ENCODE results near the gene CDYL.

Gene CDYL

GRCh38 chr6:4925580-4925979 is 149.4 kb downstream of the CDYL start:
- no peaks in the 10 kb centered on the region for H3K27me3 ChIP-seq (ENCODE audit: control insufficient read depth, insufficient read depth, low read length)
- H3K4me1 ChIP-seq (ENCODE audit: control insufficient read depth, insufficient read depth, low read length), result peaks cover 58% of the 10 kb centered on the region
- no peaks in the 10 kb centered on the region for H3K36me3 ChIP-seq (ENCODE audit: control insufficient read depth, insufficient read depth, low read length)
- no peak overlapping the region for H3K9ac ChIP-seq (ENCODE audit: low read depth, low read length)
- H3K27ac ChIP-seq (ENCODE audit: low read depth, low read length), result peak overlapping the region; percentile 83
- no peaks in the 10 kb centered on the region for H3K9me3 ChIP-seq (ENCODE audit: control insufficient read depth, insufficient read depth, low read length)
- H3K4me3 ChIP-seq (ENCODE audit: low read depth, low read length), result 0 out of 2 replicates have a peak overlapping the region, but pooled peaks have one; percentile 3

DNA sequence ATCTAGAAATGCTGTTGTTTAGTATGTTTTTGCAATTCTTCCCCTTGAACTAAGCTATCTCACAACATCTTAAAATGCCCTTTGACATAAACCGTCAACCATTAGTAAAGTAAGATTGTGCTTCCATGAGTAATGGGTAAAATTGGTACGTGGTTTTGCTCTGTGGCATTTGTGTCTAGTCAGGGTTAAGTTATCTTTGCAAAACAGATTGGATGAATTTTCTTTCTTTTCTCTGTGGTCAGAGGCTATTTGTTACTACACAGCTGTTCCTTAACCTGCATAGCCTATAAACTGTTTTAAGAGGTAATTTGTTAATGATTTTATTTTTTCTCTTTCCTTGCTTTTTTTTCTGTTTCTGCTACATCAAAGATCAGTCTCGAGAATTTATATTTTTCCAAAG is 152.2 kb downstream of the CDYL start:
- Histone ChIP-seq H3K9ac (ENCODE audit: low read depth, low read length) (no peak overlapping the region), H3K36me3 (ENCODE audit: control insufficient read depth, insufficient read depth, low read length) (no peaks in the 10 kb centered on the region), H3K4me3 (ENCODE audit: low read depth, low read length) (no peak overlapping the region), H3K4me1 (ENCODE audit: control insufficient read depth, insufficient read depth, low read length) (peaks cover 59% of the 10 kb centered on the region), H3K27me3 (ENCODE audit: control insufficient read depth, insufficient read depth, low read length) (no peaks in the 10 kb centered on the region), H3K27ac (ENCODE audit: low read depth, low read length) (no peak overlapping the region), H3K9me3 (ENCODE audit: control insufficient read depth, insufficient read depth, low read length) (no peaks in the 10 kb centered on the region)

- no peak overlapping the region for H3K9ac ChIP-seq (ENCODE audit: low read depth, low read length)
- H3K27me3 ChIP-seq (ENCODE audit: control insufficient read depth, insufficient read depth, low read length), result no peaks in the 10 kb centered on the region
- H3K4me1 ChIP-seq (ENCODE audit: control insufficient read depth, insufficient read depth, low read length), result peaks cover 55% of the 10 kb centered on the region
- H3K4me3 ChIP-seq (ENCODE audit: low read depth, low read length), result no peak overlapping the region
- H3K36me3 ChIP-seq (ENCODE audit: control insufficient read depth, insufficient read depth, low read length), result no peaks in the 10 kb centered on the region
- H3K9me3 ChIP-seq (ENCODE audit: control insufficient read depth, insufficient read depth, low read length), result no peaks in the 10 kb centered on the region
- no peak overlapping the region for H3K27ac ChIP-seq (ENCODE audit: low read depth, low read length)
Observed at GRCh38 chr6:4929097-4929718, 153.0 kb downstream of the CDYL start.

GRCh38 chr6:4930025-4930691 is 154.0 kb downstream of the CDYL start:
- H3K27me3 ChIP-seq (ENCODE audit: control insufficient read depth, insufficient read depth, low read length), result no peaks in the 10 kb centered on the region
- H3K4me1 ChIP-seq (ENCODE audit: control insufficient read depth, insufficient read depth, low read length), result peaks cover 46% of the 10 kb centered on the region
- no peak overlapping the region for H3K4me3 ChIP-seq (ENCODE audit: low read depth, low read length)
- H3K9me3 ChIP-seq (ENCODE audit: control insufficient read depth, insufficient read depth, low read length), result no peaks in the 10 kb centered on the region
- peaks cover 1% of the 10 kb centered on the region; the same call in 1 of the 2 replicates for H3K36me3 ChIP-seq (ENCODE audit: control insufficient read depth, insufficient read depth, low read length)
- H3K27ac ChIP-seq (ENCODE audit: low read depth, low read length), result no peak overlapping the region
- H3K9ac ChIP-seq (ENCODE audit: low read depth, low read length), result no peak overlapping the region

- Histone ChIP-seq H3K4me1 (ENCODE audit: control insufficient read depth, insufficient read depth, low read length) (peaks cover 33% of the 10 kb centered on the region), H3K36me3 (ENCODE audit: control insufficient read depth, insufficient read depth, low read length) (peaks cover 9% of the 10 kb centered on the region)
Observed at GRCh38 chr6:4931530-4932227, 155.5 kb downstream of the CDYL start.

GRCh38 chr6:4932228-4932903 is 156.2 kb downstream of the CDYL start:
- no peak overlapping the region for H3K27ac ChIP-seq (ENCODE audit: low read depth, low read length)
- peaks cover 9% of the 10 kb centered on the region for H3K36me3 ChIP-seq (ENCODE audit: control insufficient read depth, insufficient read depth, low read length)
- no peak overlapping the region for H3K4me3 ChIP-seq (ENCODE audit: low read depth, low read length)
- H3K4me1 ChIP-seq (ENCODE audit: control insufficient read depth, insufficient read depth, low read length), result peaks cover 29% of the 10 kb centered on the region
- H3K27me3 ChIP-seq (ENCODE audit: control insufficient read depth, insufficient read depth, low read length), result no peaks in the 10 kb centered on the region
- no peaks in the 10 kb centered on the region for H3K9me3 ChIP-seq (ENCODE audit: control insufficient read depth, insufficient read depth, low read length)
- H3K9ac ChIP-seq (ENCODE audit: low read depth, low read length), result no peak overlapping the region

More at GRCh38 chr6:4931530-4932227, 155.5 kb downstream of the CDYL start:
- no peaks in the 10 kb centered on the region for H3K9me3 ChIP-seq (ENCODE audit: control insufficient read depth, insufficient read depth, low read length)
- H3K9ac ChIP-seq (ENCODE audit: low read depth, low read length), result no peak overlapping the region
- no peaks in the 10 kb centered on the region for H3K27me3 ChIP-seq (ENCODE audit: control insufficient read depth, insufficient read depth, low read length)
- no peak overlapping the region for H3K4me3 ChIP-seq (ENCODE audit: low read depth, low read length)
- H3K27ac ChIP-seq (ENCODE audit: low read depth, low read length), result peak overlapping the region; percentile 46

DNA sequence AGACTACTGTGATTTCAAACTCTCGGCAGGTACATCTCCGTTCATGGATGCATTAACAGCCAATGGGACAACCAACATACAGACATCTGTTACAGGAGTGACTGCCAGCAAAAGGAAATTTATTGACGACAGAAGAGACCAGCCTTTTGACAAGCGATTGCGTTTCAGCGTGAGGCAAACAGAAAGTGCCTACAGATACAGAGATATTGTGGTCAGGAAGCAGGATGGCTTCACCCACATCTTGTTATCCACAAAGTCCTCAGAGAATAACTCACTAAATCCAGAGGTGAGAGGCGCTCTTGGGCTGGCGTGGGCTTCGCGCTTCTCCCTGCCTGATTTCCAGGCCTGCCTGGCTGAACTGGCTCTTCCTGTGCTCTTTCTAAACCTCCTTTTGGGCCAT is 159.3 kb downstream of the CDYL start:
- Histone ChIP-seq H3K9me3 (ENCODE audit: control insufficient read depth, insufficient read depth, low read length) (no peaks in the 10 kb centered on the region), H3K9ac (ENCODE audit: low read depth, low read length) (no peak overlapping the region), H3K27me3 (ENCODE audit: control insufficient read depth, insufficient read depth, low read length) (no peaks in the 10 kb centered on the region), H3K4me1 (ENCODE audit: control insufficient read depth, insufficient read depth, low read length) (peaks cover 17% of the 10 kb centered on the region), H3K4me3 (ENCODE audit: low read depth, low read length) (no peak overlapping the region), H3K36me3 (ENCODE audit: control insufficient read depth, insufficient read depth, low read length) (peaks cover 21% of the 10 kb centered on the region), H3K27ac (ENCODE audit: low read depth, low read length) (no peak overlapping the region)

DNA sequence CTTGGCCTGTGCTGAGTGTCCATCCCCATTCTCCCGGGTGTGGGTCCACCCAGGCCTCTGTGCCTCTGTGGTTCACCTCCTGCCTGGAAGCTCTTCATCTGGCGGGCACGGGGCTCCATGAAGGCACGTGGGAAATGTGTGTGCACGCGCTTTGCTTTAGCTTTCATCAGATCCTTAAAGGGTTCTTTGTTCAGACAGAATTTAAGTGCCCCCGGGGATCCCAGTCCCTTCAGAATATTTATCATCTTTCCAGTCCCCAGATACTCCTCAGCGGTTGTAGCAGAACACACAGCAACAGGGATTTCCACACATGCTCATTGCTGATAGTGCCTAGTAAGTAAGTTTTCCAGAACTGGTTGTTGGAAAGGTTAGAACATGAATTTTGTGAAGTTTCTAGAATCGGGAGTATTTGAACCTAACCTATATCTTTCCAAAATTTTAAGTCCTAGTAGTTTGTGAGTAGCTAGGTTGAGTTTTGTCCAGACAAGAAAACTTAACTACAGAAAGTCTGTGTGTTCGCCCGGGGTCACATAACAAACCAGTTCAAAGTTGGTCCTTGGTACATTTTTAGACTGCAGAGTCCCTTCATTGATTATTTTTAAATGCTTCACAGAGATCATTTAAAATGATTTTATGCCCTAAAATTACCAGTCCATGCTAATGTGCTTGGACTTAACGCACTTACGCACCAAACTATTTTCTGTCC is 159.9 kb downstream of the CDYL start:
- peaks cover 21% of the 10 kb centered on the region for H3K36me3 ChIP-seq (ENCODE audit: control insufficient read depth, insufficient read depth, low read length)
- H3K9me3 ChIP-seq (ENCODE audit: control insufficient read depth, insufficient read depth, low read length), result no peaks in the 10 kb centered on the region
- no peak overlapping the region for H3K27ac ChIP-seq (ENCODE audit: low read depth, low read length)
- H3K4me3 ChIP-seq (ENCODE audit: low read depth, low read length), result no peak overlapping the region
- no peaks in the 10 kb centered on the region for H3K27me3 ChIP-seq (ENCODE audit: control insufficient read depth, insufficient read depth, low read length)
- peaks cover 11% of the 10 kb centered on the region for H3K4me1 ChIP-seq (ENCODE audit: control insufficient read depth, insufficient read depth, low read length)
- no peak overlapping the region for H3K9ac ChIP-seq (ENCODE audit: low read depth, low read length)

- Histone ChIP-seq H3K27ac (ENCODE audit: low read depth, low read length) (no peak overlapping the region), H3K4me1 (ENCODE audit: control insufficient read depth, insufficient read depth, low read length) (peaks cover 6% of the 10 kb centered on the region), H3K9ac (ENCODE audit: low read depth, low read length) (no peak overlapping the region), H3K27me3 (ENCODE audit: control insufficient read depth, insufficient read depth, low read length) (no peaks in the 10 kb centered on the region), H3K9me3 (ENCODE audit: control insufficient read depth, insufficient read depth, low read length) (no peaks in the 10 kb centered on the region), H3K4me3 (ENCODE audit: low read depth, low read length) (no peak overlapping the region), H3K36me3 (ENCODE audit: control insufficient read depth, insufficient read depth, low read length) (peaks cover 21% of the 10 kb centered on the region)
Observed at GRCh38 chr6:4936681-4937041, 160.5 kb downstream of the CDYL start.

- Histone ChIP-seq H3K4me3 (ENCODE audit: low read depth, low read length) (no peak overlapping the region), H3K9me3 (ENCODE audit: control insufficient read depth, insufficient read depth, low read length) (no peaks in the 10 kb centered on the region), H3K4me1 (ENCODE audit: control insufficient read depth, insufficient read depth, low read length) (peaks cover 8% of the 10 kb centered on the region), H3K27me3 (ENCODE audit: control insufficient read depth, insufficient read depth, low read length) (no peaks in the 10 kb centered on the region), H3K27ac (ENCODE audit: low read depth, low read length) (no peak overlapping the region), H3K36me3 (ENCODE audit: control insufficient read depth, insufficient read depth, low read length) (peaks cover 21% of the 10 kb centered on the region), H3K9ac (ENCODE audit: low read depth, low read length) (no peak overlapping the region)
Observed at GRCh38 chr6:4937414-4937813, 161.2 kb downstream of the CDYL start.
